Measurements from ENCODE around the gene MTMR3.
"Not testable (repeated sequence)": the region's sequence is repeated elsewhere in the genome, so short reads cannot be mapped to it uniquely, and the experiment has no call there.

Gene MTMR3

DNA sequence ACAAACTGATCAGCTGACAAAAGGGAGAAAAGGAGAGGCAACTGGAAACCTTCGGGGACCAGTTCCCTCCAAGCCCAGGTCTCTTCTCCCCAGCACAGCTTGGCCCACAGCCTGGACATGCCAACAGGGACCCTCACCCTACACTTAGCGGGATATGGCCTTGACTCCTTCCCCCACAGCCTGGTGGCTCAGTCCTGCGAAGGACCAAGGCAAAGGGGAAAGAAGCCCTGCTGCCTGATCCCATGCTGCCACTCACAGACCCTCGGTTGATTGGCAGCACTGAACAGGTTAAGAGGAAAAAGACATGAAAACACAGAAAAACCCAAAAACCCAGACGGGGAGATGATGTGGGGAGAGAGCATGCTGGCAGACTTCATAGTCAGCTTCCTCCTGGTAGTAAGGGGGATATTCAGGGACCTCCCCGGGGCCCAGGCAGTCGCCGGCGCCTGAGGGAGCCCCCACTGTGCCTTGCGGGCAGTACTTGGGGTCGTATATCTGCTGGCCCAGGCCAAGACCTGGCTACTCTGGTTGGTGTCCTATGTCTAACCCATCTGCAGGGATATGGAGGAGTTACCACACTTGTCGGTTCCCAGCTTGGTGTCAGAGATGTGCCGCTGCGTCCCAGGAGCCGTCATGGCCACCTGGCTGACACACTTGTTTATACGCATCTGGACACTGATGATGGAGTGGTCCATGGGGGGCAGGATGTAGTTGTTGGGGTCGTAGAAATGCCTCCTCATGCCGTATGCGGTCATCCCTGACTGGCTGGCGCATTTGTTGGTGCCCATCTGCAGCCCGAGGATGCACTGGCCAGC, 163.1 kb downstream of the MTMR3 start:
- DNase-seq (ENCODE audit: low read depth in 2 of 3, low spot score in 1 of 3) = no peak

DNA sequence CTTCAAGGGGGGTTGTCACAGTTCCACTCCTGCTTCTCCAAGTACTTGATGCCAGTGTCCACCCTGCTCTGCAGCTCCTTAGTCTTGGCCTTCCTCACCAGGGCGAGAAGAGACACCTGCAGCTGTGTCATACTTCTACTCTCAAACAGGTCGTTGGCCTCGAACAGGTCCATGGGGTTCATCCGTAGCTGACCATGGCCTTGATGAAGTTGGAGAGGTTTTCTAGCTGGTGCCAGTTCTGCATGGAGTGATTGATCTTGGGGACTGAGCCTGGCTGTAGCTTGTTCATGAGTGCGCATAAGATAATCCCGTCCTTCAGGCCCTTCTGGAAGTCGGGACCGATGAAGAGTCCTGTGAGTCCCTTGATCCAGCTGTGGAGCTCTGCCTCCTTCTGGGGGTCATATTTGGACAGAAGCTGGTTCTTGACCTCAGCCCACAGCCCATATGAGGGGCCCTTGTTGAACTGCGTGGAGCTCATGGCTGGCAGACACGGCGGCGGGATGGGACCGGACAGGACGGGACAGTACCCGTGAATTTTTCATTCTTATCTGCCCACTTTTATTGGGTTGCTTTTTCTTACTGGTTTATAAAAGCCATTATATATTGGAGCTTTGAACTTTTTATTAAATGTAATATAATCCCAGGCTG, 163.9 kb downstream of the MTMR3 start:
- DNase-seq (ENCODE audit: low read depth in 2 of 3, low spot score in 1 of 3) = no peak

DNA sequence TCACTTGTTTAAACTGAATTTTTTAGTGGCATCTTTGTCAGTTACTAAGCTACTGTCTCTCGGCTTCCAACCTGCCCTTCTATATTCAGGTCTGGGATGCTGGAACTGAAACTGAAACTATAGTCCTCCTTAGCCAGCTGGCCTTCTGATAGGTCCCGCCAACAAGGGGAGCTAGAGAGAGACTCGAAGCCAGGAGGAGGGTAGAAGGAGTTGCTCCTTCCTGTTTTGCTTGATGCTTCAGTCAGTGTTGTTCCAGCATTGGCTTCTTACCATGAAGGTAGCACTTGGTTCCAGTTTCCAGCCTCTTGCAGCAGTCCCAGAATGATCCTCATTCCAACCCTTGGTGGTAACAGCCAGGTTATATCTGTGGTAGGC, 164.4 kb downstream of the MTMR3 start:
- DNase-seq (ENCODE audit: low read depth in 2 of 3, low spot score in 1 of 3) = no peak

DNA sequence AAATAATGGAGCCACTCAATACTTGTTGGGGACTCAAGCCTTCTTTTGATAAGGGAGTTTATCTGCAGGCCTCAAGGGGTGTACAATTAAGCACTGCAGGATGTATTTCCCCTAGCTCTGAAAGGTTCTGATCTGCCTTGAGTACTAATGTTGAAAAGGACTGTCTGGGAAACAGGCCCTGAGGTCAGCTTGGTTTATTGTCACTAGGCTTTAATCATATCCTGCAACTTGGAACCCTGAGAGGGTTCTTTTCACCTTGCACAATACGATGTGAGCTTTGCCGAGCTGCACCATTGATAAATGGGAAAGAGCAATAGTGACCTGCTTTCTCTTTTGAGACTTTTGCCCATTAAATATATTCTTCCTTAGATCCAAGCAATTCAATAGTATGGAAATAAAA, 165.7 kb downstream of the MTMR3 start:
- DNase-seq (ENCODE audit: low read depth in 2 of 3, low spot score in 1 of 3) = no peak

DNA sequence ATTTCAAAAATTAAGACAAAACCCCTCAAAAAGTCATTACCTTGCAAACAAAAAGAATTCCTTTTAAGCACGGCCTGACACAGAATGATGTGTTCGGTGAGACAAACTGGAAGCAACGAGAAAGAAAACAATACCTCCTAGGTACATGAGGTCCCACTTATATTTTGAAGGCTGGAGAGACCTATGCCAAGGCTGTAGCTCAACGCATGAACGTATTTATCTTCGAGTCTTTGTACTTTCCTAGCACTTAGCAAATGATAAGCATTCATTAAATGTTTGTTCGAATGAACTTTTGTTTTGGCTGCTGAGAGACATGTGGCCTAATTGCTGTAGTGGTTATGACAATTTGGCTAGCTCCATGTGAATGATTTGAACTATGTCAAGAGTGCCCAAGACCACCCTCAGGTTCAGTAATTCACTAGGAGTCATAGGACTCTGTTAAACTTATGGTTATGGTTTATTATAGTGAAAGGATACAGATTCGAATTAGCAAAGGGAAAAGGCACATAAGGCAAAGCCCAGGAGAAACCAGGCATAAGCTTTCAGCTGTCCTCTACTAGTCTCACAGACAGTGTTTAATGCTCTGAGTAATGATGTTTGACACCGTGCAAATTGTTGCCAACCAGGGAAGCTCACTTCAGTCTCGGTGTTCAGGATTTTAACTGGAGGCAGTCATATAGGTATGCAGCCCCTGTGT, 171.2 kb downstream of the MTMR3 start:
- DNase-seq (ENCODE audit: low read depth in 2 of 3, low spot score in 1 of 3) = no peak

DNA sequence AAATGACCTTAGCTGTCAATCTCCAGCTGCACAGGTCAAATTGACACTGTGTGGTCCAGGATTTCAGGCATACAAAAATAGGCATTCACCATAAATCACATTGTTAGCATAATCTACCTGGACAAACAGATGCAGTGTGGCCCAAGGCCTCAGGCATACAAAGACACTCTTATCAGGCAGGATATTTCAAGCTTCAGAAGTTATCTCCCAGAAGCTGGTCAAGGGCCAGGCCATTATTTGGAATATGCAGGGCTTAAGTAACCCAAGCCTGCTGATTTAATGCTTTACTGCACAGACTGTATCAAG, 171.7 kb downstream of the MTMR3 start:
- DNase-seq (ENCODE audit: low read depth in 2 of 3, low spot score in 1 of 3) = no peak

DNA sequence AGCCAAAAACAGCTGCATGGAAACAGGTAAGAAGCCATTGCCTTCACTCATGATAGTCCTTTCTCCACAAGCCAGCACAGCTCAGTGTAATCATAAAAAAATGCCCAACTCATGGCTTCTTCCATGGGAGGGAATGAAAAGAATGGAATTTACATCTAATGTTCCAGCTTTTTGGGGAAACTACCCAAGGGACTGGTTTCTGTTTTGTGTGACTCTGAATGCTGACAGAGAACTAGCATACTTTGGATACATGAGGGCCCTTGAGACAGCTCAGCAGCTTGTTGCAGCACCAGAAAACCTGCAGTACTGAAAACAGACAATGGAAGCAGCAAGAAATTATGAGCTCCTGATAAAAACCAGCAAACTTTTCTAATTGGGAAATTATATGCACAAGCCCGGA, 173.0 kb downstream of the MTMR3 start:
- no peak for DNase-seq (ENCODE audit: low read depth in 2 of 3, low spot score in 1 of 3)

DNA sequence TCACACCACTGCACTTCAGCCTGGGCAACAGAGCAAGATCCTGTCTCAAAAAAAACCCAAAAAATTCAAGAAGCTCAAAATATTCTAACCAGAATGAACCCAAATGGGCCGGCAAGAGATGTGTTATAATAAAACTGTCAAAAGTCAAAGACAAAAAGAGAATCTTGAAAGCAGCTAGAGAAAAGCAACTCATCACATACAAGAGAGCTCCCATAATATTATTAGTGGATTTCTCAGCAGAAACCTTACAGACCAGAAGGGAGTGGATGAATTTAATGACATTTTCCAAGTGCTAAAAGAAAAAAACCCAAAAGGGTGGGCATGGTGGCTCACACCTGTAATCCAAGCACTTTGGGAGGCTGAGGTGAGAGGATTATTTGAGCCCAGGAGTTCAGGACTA, 174.4 kb downstream of the MTMR3 start:
- no peak for DNase-seq (ENCODE audit: low read depth in 2 of 3, low spot score in 1 of 3)

DNA sequence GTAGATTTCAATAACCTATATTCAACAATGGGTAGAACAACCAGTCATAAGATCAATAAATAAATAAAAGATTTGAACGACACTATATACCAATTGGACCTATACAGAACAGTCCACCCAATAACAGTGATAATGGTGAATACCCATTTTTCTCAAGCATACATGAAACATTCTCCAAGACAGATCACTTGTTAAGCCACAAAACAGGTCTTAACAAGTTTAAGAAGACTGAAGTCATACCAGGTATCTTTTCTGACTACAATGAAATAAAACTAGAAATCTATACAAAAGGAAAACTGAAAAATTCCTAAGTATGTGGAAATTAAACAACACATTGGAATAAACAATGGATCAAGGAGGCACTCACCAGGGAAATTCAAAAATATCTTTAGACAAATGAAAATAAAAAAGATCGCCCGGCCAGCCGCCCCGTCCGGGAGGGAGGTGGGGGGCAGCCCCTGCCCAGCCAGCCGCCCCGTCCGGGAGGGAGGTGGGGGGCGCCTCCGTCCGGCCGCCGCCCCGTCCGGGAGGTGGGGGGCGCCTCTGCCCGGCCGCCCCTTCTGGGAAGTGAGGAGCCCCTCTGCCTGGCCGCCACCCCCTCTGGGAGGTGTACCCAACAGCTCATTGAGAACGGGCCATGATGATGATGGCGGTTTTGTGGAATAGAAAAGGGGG, 176.5 kb downstream of the MTMR3 start:
- not testable (repeated sequence) for DNase-seq (ENCODE audit: low read depth in 2 of 3, low spot score in 1 of 3)

DNA sequence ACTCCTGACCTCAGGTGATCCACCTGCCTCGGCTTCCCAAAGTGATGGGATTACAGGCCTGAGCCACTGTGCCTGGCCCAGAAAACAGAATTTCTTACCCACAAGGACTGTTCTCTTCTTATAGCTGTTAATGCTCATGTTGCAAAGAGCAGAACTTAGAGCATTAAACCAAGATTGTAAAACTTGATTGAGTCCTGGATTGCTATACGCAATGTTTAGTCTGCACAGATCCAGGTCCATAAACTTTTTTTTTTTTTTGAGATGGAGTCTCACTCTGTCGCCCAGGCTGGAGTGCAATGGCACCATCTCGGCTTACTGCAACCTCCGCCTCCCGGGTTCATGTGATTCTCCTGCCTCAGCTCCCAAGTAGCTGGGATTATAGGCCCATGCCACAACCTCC, 178.1 kb downstream of the MTMR3 start:
- DNase-seq (ENCODE audit: low read depth in 2 of 3, low spot score in 1 of 3) = not testable (repeated sequence)

DNA sequence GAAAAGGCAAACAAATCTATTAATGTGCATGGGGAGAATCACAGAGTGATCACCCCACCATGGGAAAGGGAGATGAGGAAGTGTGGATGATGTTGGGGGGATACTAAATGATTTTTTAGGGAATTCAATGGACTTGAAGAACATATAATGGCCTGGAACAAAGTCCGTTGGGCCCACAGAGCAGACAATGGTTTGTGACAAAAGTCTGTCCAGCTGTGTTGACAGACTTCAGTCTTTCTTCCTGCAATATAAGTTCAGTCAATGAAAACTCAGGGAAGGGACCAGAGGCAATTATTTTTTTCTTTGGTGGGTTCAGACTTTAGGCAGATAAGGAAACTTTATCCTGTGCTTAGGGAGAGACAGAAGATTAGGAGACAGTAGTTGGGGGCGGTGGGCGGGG, 179.3 kb downstream of the MTMR3 start:
- DNase-seq (ENCODE audit: low read depth in 2 of 3, low spot score in 1 of 3) = no peak

DNA sequence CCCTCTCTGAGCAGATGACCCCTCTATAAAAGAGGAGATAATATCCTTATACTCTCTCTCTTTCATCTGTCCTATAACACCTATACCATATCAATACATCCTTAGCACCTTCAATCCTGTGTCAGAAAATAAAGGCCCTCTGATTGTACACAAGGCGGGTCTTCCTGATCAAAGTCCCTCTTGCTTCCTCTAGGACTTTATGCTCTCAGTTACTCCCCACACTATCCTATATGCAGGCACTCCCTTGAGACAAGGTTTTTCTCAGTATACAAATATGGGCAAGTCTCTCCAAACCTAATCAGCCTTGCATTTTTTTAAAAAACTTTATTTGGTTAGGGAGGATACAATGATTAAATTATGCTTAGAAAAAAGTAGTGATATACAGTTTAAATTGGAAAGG, 180.0 kb downstream of the MTMR3 start:
- no peak for DNase-seq (ENCODE audit: low read depth in 2 of 3, low spot score in 1 of 3)

DNA sequence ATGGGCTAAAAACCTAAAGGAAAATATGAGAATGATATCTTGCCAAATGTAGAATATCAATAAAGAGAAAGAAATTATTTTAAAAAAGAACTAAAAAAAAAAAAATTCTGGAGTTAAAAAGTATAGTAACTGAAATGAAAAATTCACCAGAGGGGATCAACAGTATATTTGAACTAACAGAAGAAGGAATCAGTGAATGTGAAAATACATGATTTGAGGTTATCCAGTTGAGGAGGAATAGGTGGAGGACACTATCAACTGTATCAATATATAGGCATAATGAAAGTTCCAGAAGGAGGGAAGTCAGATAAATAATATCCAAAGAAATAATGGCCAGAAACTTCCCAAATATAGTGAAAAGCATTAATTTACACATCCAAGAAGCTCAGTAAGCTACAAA, 181.2 kb downstream of the MTMR3 start:
- DNase-seq (ENCODE audit: low read depth in 2 of 3, low spot score in 1 of 3) = no peak

DNA sequence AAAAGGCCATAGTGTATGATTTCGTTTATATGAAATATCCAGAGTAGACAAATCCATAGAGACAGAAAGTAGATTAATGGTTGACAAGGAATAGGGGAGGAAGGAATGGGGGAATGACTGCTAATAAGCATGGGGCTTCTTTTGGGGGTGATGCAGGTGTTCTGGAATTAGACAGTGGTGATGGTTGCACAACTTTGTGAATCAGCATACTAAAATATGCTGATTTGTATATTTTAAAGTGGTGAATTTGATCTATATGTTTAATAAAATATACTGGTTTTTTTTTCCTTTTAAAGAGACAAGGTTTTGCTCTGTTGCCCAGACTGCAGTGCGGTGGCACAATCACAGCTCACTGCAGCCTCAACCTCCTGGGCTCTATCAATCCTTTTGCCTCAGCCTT, 190.8 kb downstream of the MTMR3 start:
- DNase-seq (ENCODE audit: low read depth in 2 of 3, low spot score in 1 of 3) = no peak

DNA sequence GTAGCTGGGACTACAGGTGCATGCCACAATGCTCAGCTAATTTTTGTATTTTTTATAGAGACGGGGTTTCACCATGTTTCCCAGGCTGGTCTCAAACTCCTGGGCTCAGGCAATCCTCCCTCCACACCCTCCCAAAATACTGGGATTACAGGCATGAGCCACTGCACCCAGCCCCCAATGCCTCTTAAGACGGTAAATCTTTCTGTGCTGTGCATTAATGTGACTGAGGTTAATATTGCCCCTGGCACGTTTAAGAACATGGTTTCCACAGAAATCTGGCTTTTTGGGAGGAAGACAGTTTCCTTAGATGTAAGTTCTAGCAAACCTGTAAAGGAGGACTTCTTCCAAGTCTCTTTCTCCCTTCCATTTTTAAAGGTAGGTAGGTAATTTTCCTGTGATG, 191.2 kb downstream of the MTMR3 start:
- no peak for DNase-seq (ENCODE audit: low read depth in 2 of 3, low spot score in 1 of 3)

DNA sequence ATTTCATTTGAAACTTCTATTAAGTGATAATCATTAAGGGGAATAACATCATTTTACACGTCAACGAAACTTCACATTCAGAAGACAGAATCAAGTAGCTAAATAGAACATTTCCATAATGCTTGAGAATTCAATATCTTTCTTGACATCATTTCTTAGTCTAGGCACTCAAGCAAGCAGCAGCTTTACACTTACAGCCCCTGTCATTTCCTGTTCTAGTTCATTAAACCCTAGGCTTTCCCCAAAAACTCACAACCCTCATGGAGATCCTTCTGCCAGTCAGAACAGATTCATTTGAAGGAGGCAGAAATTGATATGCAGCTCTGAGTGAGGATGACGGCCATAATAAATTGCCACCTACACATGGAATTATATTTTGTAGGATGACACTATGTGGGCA, 192.0 kb downstream of the MTMR3 start:
- DNase-seq (ENCODE audit: low read depth in 2 of 3, low spot score in 1 of 3) = no peak

DNA sequence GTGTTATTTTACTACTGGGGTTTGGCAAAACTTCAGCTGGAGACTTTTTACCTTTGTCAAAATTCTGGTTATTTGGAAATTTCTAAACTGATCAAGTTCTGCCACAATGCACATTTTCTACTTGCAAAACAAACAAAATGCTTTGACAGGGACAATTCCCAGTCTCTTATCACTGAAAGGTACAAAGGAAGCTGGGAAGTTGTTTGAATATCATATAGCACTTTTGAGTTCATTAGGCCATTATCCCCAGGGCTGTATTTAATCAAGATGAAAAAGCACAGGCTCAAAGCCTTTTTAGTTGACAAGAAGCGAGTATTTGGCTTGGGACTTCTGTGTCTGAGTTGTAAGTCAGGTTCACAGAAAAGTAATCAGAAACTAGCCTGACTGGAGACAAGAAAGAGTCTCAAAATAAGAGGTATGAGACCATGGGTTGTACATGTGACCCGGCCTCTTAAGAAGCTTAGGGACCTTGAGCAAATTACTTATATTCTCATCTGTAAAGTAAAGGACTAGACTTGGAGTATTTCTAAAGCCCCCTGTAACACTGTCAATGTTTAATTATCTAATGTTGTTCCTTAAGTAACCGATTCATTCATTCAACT, 194.4 kb downstream of the MTMR3 start:
- DNase-seq (ENCODE audit: low read depth in 2 of 3, low spot score in 1 of 3) = no peak

DNA sequence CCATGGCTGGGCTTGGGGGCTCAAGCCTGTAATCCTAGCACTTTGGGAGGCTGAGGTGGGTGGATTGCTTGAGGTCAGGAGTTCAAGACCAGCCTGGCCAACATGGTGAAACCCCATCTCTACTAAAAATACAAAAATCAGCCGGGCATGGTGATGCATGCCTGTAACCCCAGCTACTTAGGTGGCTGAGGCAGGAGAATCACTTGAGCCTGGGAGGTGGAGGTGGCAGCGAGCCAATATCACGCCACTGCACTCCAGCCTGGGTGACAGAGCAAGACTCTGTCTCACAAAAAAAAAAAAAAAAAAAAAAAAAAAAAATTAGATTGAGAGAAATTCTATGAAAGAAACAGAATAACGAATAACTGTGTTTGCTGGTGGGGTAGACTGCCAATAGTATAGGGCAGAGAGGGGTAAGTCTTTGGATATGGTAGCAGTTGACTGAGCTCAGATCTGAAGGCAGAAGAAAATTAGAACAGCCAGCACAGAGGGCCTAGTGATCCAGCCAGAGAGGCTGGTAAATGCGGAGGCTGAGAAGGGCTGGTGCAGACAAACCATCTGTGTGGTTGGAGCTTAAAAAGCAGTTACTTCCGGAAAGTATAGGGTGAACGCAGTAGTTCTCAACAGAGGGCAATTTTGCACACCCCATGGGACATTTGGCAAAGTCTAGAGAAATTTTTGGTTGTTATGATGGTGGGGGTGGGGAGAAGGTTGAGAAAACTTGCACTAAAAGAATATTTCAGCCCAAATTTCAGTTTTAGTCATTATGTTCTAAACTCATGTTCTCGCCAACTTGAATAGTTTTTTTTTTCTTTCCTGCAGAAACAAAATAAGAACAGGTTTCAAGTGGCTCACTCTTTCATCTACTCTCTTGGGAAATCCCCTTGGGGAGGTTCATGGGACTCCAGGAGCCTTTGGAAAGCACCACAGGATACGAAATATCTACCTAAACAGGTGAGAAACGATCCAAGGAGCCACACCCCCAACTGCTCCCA, 195.6 kb downstream of the MTMR3 start:
- peak in 1 of 3 donors; percentile 14 for DNase-seq (ENCODE audit: low read depth in 2 of 3, low spot score in 1 of 3)

DNA sequence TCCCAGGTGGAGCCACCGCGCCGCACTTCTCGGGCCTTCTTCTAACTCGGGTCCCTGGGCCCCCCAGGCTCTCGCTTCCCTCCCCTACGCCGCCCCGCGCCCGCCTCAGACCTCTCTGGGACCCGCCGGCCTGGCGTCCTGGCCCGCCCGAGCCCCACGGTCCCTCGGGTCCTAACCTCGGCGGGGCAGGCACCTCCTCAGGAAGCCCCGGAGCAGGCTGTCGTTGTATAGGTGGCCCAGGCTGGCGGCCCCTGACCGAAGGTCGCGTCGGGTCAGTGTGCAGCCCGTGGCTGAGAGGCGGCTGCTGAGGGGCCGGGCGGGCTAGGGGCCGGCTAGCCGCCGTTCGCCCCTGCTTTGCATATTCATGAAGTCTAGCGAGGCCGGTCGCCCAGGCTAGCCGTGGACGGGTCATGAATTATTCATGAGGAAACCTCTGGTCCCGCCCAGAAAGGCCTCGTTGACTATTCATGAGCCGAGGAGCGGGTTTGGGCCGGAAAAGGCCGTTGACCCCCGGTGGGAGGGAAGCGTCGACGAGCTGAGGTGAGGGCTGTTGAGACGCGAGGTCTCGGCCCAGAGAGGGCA, 197.1 kb downstream of the MTMR3 start, which contains the start of gene HORMAD2:
HORMAD2 (plus strand) TSS at position 513 of the 582 bp plus-strand sequence. CDS start 13,489 bp downstream, outside the sequence.
- DNase-seq (ENCODE audit: low read depth in 2 of 3, low spot score in 1 of 3) = no peak

All from stimulated activated CD4-positive, alpha-beta T cell treated with anti-CD3 and anti-CD28 coated beads, Interleukin-12 subunit alpha, Interleukin-12 subunit beta, amount 100 ng/mL, for 48 hours (primary cell).